Activated CD8-positive, alpha-beta memory T cell treated with anti-CD3 and anti-CD28 coated beads, Interleukin-2, amount 50 U/mL, for 1 hour (primary cell): ENCODE data around the gene BBS5.

Experiments used
- DNase-seq: peaks from one replicate; pipeline ENCODE4 v3.0.0-alpha.2; 2020; ENCODE audit errors: extremely low read depth

The BBS5 gene

GRCh38 chr2:169546756-169547155 lies 67.5 kb downstream of the BBS5 start:
- DNase-seq = no peak
